ENCODE results near the gene FRMD4A. TPM values are rescaled to one million over a fixed set of nuclear protein-coding genes. Genes with fewer than 3 reads are reported as not detected.
A peak's percentile ranks its signal among the peaks of the same experiment; 100 is the strongest.

Gene FRMD4A
- total and polyA plus RNA-seq, 12 donors, result 9.1 to 29.6 (median 14.6) TPM

DNA sequence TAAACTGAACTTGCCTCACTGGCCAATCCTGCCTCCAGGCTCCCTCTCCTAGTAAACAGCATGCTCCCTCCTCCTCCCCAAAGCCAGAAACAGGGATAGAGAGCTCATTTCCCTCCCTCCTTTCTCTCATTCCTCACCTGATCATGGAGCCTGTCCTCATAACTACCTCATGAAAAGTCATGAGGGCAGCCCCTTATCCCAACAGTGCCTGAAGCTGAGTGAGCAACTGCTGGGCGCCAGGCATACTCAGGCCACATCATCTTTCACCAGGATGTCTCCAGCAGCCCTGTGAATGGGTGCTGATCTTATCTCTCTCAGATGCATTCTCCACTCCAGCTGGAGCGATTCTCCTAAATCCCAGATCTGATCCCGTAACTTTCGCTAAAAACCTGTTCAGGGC is 436.8 kb downstream of the FRMD4A start:
- Histone ChIP-seq H3K36me3 (replicated peaks in 1 of 2) (no peaks in the 10 kb centered on the region), H3K27ac (no peak overlapping the region), H3K4me3 (no peak overlapping the region), H3K9me3 (replicated peaks in 1 of 3) (no peaks in the 10 kb centered on the region), H3K27me3 (no peaks in the 10 kb centered on the region), H3K4me1 (replicated peaks in 1 of 2) (no peaks in the 10 kb centered on the region)
- 72 to 96% (median 80%) methylated on average over 4 of the region's 4 CpGs for WGBS, 4 donors
- no peak for TF ChIP-seq POLR2A (IDR thresholded peaks at IDR 0.05)
- TF ChIP-seq, protein P1, sequence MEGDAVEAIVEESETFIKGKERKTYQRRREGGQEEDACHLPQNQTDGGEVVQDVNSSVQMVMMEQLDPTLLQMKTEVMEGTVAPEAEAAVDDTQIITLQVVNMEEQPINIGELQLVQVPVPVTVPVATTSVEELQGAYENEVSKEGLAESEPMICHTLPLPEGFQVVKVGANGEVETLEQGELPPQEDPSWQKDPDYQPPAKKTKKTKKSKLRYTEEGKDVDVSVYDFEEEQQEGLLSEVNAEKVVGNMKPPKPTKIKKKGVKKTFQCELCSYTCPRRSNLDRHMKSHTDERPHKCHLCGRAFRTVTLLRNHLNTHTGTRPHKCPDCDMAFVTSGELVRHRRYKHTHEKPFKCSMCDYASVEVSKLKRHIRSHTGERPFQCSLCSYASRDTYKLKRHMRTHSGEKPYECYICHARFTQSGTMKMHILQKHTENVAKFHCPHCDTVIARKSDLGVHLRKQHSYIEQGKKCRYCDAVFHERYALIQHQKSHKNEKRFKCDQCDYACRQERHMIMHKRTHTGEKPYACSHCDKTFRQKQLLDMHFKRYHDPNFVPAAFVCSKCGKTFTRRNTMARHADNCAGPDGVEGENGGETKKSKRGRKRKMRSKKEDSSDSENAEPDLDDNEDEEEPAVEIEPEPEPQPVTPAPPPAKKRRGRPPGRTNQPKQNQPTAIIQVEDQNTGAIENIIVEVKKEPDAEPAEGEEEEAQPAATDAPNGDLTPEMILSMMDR (IDR thresholded peaks at IDR 0.05), result no peak
- DNase-seq, result no peak
- intact Hi-C loops (cut with DNase I), result no loop called here

DNA sequence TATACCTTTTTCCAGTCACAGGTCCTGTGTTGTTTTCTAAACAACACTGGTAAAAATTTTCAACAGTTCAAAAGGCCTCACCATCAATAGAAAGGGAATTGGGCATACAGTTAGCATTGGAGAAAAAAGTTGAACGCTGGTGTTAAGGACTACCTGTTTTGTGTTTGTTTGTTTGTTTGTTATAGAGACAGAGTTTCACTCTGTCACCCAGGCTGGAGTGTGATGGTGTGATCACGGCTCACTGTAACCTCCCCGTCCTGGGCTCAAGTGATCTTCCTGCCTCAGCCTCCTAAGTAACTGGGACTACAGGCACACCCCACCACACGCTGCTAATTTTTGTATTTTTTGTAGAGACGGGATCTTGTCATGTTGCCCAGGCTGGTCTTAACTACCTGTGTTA is 437.9 kb downstream of the FRMD4A start:
- TF ChIP-seq, protein P1 (IDR thresholded peaks at IDR 0.05), result no peak
- no peak for TF ChIP-seq POLR2A (IDR thresholded peaks at IDR 0.05)
- Histone ChIP-seq H3K27me3 (no peaks in the 10 kb centered on the region), H3K36me3 (replicated peaks in 1 of 2) (no peaks in the 10 kb centered on the region), H3K9me3 (replicated peaks in 1 of 3) (no peaks in the 10 kb centered on the region), H3K27ac (no peak overlapping the region), H3K4me3 (no peak overlapping the region), H3K4me1 (replicated peaks in 1 of 2) (no peaks in the 10 kb centered on the region)
- WGBS, 4 donors, result 76 to 92% (median 83%) methylated on average over 5 of the region's 5 CpGs
- no peak for DNase-seq
- intact Hi-C loops (cut with DNase I), result no loop called here

DNA sequence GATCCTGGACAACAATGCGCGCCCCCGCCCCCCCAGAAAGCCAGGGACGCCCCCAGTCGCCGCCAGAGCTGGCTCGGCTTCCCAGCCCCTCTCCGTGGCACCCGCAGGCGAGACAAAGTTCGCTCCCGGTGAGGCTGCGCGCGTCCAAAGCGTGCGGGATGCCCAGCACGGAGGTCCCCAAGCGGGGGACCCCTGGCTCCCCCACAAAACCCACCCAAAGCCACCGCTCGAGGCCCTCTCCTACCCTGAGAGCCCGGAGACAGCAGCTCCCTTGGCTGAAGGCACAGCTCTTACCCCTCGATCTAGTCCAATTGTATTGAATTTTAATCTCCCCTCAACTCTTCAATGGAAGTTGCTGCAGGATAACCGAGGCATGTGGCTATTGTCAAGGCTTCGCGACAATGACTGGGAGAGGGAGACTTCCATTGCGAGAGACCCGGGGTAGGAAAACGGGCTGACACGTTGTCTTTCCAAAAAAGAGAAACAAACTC is 438.7 kb downstream of the FRMD4A start:
- Histone ChIP-seq H3K4me3 (peak overlapping the region in 1 of 4 donors; percentile 68), H3K4me1 (replicated peaks in 1 of 2) (no peaks in the 10 kb centered on the region), H3K36me3 (replicated peaks in 1 of 2) (no peaks in the 10 kb centered on the region), H3K27ac (peak overlapping the region in 3 of 5 donors; percentile 35 to 82 (median 69)), H3K27me3 (no peaks in the 10 kb centered on the region), H3K9me3 (replicated peaks in 1 of 3) (no peaks in the 10 kb centered on the region)
- no peak for DNase-seq
- WGBS, 4 donors, result 4 to 15% (median 10%) methylated on average over 11 to 30 of the region's 30 CpGs
- TF ChIP-seq POLR2A (IDR thresholded peaks at IDR 0.05), result no peak
- TF ChIP-seq, protein P1 (IDR thresholded peaks at IDR 0.05), result no peak
- intact Hi-C loops (cut with DNase I), result no loop called here

DNA sequence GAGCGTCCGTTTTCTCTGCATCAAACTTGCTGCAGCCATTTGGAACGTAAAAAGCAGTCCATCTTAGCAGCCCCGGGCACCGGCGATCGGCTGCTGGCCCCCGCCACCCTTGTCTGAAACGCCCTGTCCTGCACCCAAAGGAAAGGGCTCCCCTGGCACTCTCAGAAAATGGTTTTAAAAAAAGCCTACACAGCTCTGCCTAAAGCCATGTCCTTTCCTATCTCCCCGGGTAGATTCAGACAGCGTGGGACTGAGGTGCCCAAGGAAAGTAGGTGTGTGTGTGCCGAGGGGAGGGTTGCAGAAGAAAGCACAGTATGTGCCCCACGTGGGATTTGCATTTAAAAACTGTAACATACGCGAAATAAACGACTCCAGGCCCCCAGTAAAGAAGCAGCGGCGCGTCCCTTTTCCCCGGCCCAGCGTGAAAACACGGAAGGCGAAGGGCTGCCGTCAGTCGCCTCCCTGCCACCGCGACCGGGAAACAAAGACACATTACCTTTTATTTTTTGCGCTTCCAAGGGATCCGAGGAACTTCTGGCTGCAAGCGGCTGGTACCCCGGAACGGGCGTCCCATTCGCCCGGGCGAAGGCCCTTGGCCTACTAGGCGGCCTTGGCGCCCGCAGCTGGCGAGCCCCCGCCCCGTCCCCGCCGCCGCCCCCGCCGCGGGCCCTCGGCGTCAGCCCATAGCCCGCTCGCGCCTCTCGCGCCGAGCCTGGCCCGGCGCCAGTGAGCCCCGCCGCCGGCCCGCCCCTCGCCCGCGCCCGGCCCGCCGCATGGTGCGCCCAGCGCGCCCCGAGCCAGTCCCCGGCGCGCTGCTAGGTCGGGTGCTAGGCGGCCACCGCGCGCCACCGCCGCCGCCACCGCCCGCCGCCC is 439.4 kb downstream of the FRMD4A start:
- H3K36me3 ChIP-seq (replicated peaks in 1 of 2), result no peaks in the 10 kb centered on the region
- no peak for DNase-seq
- H3K9me3 ChIP-seq (replicated peaks in 1 of 3), result no peaks in the 10 kb centered on the region
- H3K4me3 ChIP-seq, result peak overlapping the region in 2 of 4 donors; percentile 22 to 68
- no peaks in the 10 kb centered on the region for H3K27me3 ChIP-seq
- H3K4me1 ChIP-seq (replicated peaks in 1 of 2), result no peaks in the 10 kb centered on the region
- TF ChIP-seq, protein P1 (IDR thresholded peaks at IDR 0.05), result no peak
- no peak for TF ChIP-seq POLR2A (IDR thresholded peaks at IDR 0.05)
- H3K27ac ChIP-seq, result peak overlapping the region; percentile 9 to 82 (median 36)
- intact Hi-C loops (cut with DNase I), result no loop called here
- WGBS, 4 donors, result 1 to 3% (median 2%) methylated on average over 20 to 87 of the region's 87 CpGs
